Thyroid gland (tissue), 4 donors: ENCODE measurements around the gene SEMA3A. TPM values are rescaled to one million over a fixed set of nuclear protein-coding genes. Genes with fewer than 3 reads are reported as not detected.

Experiments
- DNase-seq, 2 donors: peaks; one replicate each; pipeline ENCODE4 v3.0.0-alpha.2; 2019
- H3K27ac ChIP-seq, 3 donors: fragments of 200-600 bp; sonication (generic); 1 replicate in 2 of 3; 2 replicates in 1 of 3; pipeline ENCODE4 v1.5.1; 2016 to 2019; ENCODE audit warnings: mild to moderate bottlenecking in 1 of 3, moderate library complexity in 1 of 3
- H3K27me3 ChIP-seq: fragments of 200-600 bp; sonication (generic); one replicate; pipeline ENCODE4 v1.5.1; 2019
- H3K36me3 ChIP-seq, 2 donors: fragments of 200-600 bp; sonication (generic); one replicate each; pipeline ENCODE4 v1.5.1; 2016 to 2019
- H3K4me1 ChIP-seq, 2 donors: fragments of 200-600 bp; sonication (generic); one replicate each; pipeline ENCODE4 v1.5.1; 2017 to 2019
- H3K4me3 ChIP-seq, 3 donors: fragments of 200-600 bp; sonication (generic); replicated peaks in 1 of 3; 1 replicate in 2 of 3; 2 replicates in 1 of 3; pipeline ENCODE4 v1.5.1; 2016; ENCODE audit warnings: mild to moderate bottlenecking in 1 of 3
- H3K9me3 ChIP-seq: fragments of 200-600 bp; sonication (generic); one replicate; pipeline ENCODE4 v1.5.1; 2017
- CTCF ChIP-seq, 6 experiments: fragments of 200-600 bp in 3 of 6; fragments of 450-650 bp in 3 of 6; sonication (generic) in 3 of 6; IDR thresholded peaks; one replicate each; pipeline ENCODE4 v1.5.1; 2016 to 2019; ENCODE audit warnings: antibody characterized with exemption in 6 of 6, mild to moderate bottlenecking in 2 of 6, inconsistent platforms in 1 of 6, moderate library complexity in 1 of 6
- POLR2A ChIP-seq, 2 donors: fragments of 450-650 bp; IDR thresholded peaks; one replicate each; pipeline ENCODE4 v1.6.1; 2017; ENCODE audit warnings: antibody characterized with exemption in 2 of 2, mild to moderate bottlenecking in 2 of 2, moderate library complexity in 1 of 2
- WGBS, 2 donors: methylation state at CpG; one replicate each; pipeline ENCODE4 v1.1.5; 2017; 5-methylcytosine and 5-hydroxymethylcytosine counted together
- intact Hi-C: fragments of 100-400 bp; cut with DNase I; formaldehyde crosslinking; loops from one replicate; pipeline ENCODE4 v1.15.1; 2023
- total RNA-seq, 4 donors: library from RNA; depleted of rRNA; stranded (reverse); fragments of >200 nt; gene quantifications; one replicate each; pipeline ENCODE4 v1.2.3, GENCODE V29; 2016

SEMA3A gene
- total RNA-seq, 4 donors from 2014 or later = 6.5 to 18.0 (median 13.0) TPM

- intact Hi-C loops = no loop called here
- Histone ChIP-seq H3K36me3 (no peaks in the 10 kb centered on the region), H3K27ac (no peak overlapping the region), H3K9me3 (no peaks in the 10 kb centered on the region), H3K4me3 (no peak overlapping the region), H3K27me3 (no peaks in the 10 kb centered on the region), H3K4me1 (no peaks in the 10 kb centered on the region)
- no peak for TF ChIP-seq POLR2A (IDR thresholded peaks at IDR 0.05)
- TF ChIP-seq CTCF (IDR thresholded peaks at IDR 0.05) = no peak
- 85 to 94% methylated on average over 2 of the region's 2 CpGs for WGBS, 2 donors
- no peak for DNase-seq
Measured at GRCh38 chr7:84022009-84022408, 172.6 kb downstream of the SEMA3A start.

- Histone ChIP-seq H3K36me3 (no peaks in the 10 kb centered on the region), H3K4me3 (no peak overlapping the region), H3K4me1 (no peaks in the 10 kb centered on the region), H3K9me3 (no peaks in the 10 kb centered on the region), H3K27me3 (no peaks in the 10 kb centered on the region), H3K27ac (no peak overlapping the region)
- intact Hi-C loops = no loop called here
- TF ChIP-seq CTCF (IDR thresholded peaks at IDR 0.05) (no peak), POLR2A (IDR thresholded peaks at IDR 0.05) (no peak)
- WGBS, 2 donors = 71 to 76% methylated on average over 6 of the region's 6 CpGs
- DNase-seq = no peak
Measured at GRCh38 chr7:84021292-84021908, 173.2 kb downstream of the SEMA3A start.

- intact Hi-C loops = no loop called here
- no peaks in the 10 kb centered on the region for H3K4me1 ChIP-seq
- TF ChIP-seq CTCF (IDR thresholded peaks at IDR 0.05) = no peak
- TF ChIP-seq POLR2A (IDR thresholded peaks at IDR 0.05) = no peak
- DNase-seq = no peak
- no peaks in the 10 kb centered on the region for H3K9me3 ChIP-seq
- WGBS, 2 donors = 60 to 79% methylated on average over 2 of the region's 2 CpGs
- H3K4me3 ChIP-seq = no peak overlapping the region
- H3K27me3 ChIP-seq = no peaks in the 10 kb centered on the region
- no peak overlapping the region for H3K27ac ChIP-seq
- H3K36me3 ChIP-seq = no peaks in the 10 kb centered on the region
Measured at GRCh38 chr7:84017651-84018050, 176.9 kb downstream of the SEMA3A start.

- intact Hi-C loops = no loop called here
- Histone ChIP-seq H3K27me3 (no peaks in the 10 kb centered on the region), H3K27ac (no peak overlapping the region), H3K4me3 (no peak overlapping the region), H3K36me3 (no peaks in the 10 kb centered on the region), H3K4me1 (no peaks in the 10 kb centered on the region), H3K9me3 (no peaks in the 10 kb centered on the region)
- DNase-seq = no peak
- TF ChIP-seq POLR2A (IDR thresholded peaks at IDR 0.05) (no peak), CTCF (IDR thresholded peaks at IDR 0.05) (no peak)
- 89 to 93% methylated on average over 6 of the region's 6 CpGs for WGBS, 2 donors
Measured at GRCh38 chr7:84013616-84014240, 180.9 kb downstream of the SEMA3A start.

- DNase-seq = no peak
- no peak for TF ChIP-seq CTCF (IDR thresholded peaks at IDR 0.05)
- TF ChIP-seq POLR2A (IDR thresholded peaks at IDR 0.05) = no peak
- Histone ChIP-seq H3K9me3 (no peaks in the 10 kb centered on the region), H3K4me3 (no peak overlapping the region), H3K36me3 (no peaks in the 10 kb centered on the region), H3K4me1 (no peaks in the 10 kb centered on the region), H3K27me3 (no peaks in the 10 kb centered on the region), H3K27ac (no peak overlapping the region)
- intact Hi-C loops = no loop called here
- no CpG with 5 or more reads among the region's 1 CpG for WGBS, 2 donors
Measured at GRCh38 chr7:84009782-84010181, 184.8 kb downstream of the SEMA3A start.
